22Rv1 (cell line): Measurements from ENCODE around the gene RNU6-9.

ENCODE experiments used
- H3K27ac ChIP-seq: fragments of 450-650 bp; 2 replicates; pipeline ENCODE4 v1.5.1; 2017
- ZFX ChIP-seq: fragments of 450-650 bp; IDR thresholded peaks from 2 replicates; pipeline ENCODE4 v1.6.1; 2017; ENCODE audit warnings: antibody characterized with exemption, borderline replicate concordance
- TF ChIP-seq, protein P1 (sequence below): fragments of 450-650 bp; IDR thresholded peaks from 2 replicates; pipeline ENCODE4 v1.5.1; 2017; ENCODE audit warnings: mild to moderate bottlenecking

Gene RNU6-9

DNA sequence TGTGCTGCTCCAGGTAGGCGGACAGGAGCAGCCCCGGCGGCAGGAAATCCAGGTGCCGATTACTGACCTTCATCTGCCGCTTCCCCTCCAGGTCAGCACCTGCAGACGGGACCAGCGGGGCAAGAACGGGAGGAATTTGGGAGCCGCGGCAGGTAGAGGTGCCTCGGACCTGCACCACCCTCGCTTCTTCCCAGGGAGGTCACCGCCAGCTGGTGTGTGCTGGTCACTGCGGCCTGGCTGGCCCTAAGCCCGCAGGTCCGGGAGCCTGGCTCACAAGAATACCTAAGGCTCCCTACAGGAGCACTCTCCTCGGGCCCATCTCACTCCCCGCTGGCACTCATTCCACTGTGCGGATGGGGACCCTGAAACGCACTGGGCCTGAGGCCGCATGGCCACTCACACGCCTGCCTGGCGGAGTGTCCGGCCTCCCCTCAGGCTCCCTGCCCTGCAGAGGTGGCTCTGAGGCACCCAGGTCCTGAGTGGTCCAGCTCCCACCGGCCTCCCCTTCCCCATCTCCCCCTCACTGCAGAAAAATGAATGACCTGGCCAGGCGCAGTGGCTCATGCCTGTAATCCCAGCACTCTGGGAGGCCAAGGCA lies 4.3 kb downstream of the RNU6-9 start:
- H3K27ac ChIP-seq = no peak overlapping the region
- TF ChIP-seq, protein P1, sequence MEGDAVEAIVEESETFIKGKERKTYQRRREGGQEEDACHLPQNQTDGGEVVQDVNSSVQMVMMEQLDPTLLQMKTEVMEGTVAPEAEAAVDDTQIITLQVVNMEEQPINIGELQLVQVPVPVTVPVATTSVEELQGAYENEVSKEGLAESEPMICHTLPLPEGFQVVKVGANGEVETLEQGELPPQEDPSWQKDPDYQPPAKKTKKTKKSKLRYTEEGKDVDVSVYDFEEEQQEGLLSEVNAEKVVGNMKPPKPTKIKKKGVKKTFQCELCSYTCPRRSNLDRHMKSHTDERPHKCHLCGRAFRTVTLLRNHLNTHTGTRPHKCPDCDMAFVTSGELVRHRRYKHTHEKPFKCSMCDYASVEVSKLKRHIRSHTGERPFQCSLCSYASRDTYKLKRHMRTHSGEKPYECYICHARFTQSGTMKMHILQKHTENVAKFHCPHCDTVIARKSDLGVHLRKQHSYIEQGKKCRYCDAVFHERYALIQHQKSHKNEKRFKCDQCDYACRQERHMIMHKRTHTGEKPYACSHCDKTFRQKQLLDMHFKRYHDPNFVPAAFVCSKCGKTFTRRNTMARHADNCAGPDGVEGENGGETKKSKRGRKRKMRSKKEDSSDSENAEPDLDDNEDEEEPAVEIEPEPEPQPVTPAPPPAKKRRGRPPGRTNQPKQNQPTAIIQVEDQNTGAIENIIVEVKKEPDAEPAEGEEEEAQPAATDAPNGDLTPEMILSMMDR = peak; percentile 20
- TF ChIP-seq ZFX = no peak

DNA sequence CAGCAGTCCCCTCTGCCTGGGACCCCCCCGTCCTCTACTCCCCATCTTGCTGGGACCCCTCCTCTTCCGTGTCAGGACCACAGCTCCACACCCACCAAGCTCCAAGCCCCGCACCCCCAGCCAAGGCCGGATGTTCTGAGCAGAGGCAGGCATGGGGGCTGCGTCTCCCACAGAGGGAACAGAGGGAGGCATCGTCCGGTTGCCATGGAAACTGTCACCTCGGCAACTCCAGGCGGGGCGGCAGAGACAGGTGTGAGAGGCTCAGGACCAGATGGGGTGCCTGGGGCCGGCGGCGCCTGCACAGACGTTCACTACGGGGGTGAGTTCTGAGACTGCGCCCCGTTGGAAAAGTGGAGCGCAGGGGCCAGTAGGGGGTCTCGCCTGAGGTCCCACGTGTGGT lies 5.4 kb downstream of the RNU6-9 start:
- no peak for TF ChIP-seq ZFX
- TF ChIP-seq, protein P1 = no peak
- no peak overlapping the region for H3K27ac ChIP-seq

DNA sequence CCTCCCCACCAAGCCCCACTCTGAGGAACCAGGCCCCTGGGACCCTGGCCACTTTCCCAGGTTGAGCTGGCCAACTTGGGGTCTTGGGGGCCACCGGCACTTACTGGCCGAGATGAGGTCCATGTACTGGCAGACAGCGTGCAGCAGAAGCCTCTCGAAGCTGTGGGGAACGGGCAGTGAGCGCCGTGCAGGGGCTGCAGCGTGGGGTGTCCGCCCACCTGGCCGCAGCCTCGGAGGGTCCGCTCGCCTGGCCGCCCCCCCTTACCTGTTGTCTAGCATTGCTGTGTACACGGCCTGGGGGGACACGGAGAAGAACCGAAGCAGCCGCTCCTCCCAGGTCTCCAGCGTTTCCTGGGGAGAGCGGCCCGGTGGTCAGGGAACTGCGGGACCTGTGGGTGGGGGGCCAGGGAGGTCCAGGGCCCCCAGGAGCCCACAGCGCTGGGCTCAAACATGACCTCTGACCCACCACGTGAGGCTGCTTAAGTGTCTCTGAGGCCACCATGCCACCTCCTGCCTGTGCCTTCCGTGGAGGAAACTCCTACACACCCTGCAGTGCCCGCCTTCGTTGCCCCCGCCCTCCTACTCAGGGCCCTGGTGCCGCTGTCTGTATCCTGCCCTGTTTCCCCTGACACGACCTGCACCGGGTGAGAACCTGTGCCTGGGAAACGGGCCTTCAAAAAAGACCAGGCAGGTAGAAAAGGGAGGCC lies 6.2 kb downstream of the RNU6-9 start:
- H3K27ac ChIP-seq = peak overlapping the region; percentile 46
- no peak for TF ChIP-seq ZFX
- TF ChIP-seq, protein P1 = no peak

DNA sequence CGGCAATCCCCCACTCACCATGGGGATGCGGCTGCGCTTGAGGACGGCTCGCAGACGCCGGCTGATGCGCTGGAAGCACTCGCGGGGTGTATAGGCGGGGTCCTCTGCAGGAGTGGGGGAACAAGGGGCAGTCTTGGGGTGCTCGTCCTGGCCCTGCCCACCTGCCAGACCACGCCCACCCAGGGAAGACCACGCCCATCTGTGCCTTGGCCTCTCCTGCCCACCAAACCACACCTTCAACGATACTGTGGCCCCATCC lies 6.7 kb downstream of the RNU6-9 start:
- peak overlapping the region; percentile 46 for H3K27ac ChIP-seq
- no peak for TF ChIP-seq ZFX
- TF ChIP-seq, protein P1 = no peak

DNA sequence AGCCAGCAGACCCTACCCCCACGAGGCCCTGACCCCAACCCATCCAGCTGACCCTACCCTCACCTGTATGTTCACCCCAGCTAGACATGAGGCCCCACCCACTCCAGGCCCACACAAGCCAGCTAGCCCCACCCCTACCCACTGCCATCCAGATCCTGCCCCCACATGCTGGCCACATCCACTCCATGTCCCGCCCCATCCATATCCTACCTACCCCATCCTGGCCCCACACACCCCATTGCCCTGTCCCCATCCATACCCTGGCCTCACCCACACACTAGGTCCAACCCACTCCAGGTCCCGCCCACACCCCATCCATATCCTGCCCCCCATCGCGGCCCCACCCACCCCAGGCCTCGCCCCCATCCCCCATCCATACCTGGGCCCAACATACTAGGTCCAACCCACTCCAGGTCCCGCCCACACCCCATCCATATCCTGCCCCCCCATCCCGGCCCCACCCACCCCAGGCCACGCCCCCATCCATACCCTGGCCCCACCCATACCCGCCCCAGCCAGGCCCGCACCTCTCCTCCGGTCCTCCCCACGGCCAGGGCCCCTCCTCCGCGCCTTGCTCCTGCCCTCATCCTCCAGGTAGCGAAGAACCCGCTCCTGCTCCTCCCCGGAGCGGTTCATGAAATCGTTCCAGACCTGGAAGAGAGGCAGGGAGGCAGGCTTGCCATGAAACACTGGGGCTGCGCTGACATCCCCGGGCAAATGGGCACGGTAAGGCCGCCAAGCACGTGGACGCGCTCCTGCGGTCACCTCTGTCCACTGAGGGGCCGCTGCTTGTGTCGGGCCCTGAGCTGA lies 7.2 kb downstream of the RNU6-9 start:
- TF ChIP-seq ZFX = no peak
- TF ChIP-seq, protein P1 = no peak
- peak overlapping the region; percentile 64 for H3K27ac ChIP-seq

DNA sequence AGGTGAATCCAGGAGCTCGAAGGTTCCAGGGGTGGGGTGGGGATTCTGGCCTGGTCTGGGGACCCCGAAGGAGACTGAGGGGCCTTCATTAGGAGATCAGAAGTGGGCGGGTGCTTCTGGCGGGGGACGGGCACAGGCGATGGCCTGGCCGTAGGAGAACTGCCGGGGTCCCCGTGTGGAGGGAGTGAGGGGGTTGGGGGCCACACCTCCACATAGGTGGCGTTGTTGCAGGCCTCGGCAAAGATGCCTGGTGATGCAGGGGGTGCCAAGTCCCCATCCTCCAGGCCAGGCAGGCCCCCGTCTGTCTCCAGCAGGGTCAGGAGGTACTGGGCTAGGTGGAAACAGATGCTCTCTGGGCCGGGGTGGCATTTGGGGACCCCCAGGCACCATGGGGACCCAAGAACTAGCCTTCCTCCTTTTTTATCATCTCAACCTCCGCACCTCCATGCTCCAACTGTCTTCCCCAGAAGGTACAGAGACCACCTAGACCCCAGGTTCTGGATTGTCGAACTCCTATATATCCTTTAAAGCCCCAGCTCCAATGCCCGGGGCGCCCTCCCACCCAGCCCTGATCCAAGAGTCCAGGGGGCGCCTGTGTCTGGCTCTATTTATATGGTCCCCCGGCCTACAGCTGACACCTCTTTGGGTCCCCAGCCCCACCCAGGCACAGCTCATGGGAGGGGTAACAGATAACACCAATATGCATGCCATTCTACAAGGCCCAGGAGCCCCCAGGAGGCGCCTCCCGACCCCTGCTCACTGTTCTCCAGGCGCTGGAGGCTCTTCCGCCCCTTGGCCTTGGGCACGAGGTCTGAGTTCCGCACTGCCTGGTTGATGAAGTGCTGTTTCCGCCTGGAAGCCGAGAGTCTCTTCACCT lies 8.2 kb downstream of the RNU6-9 start:
- H3K27ac ChIP-seq = peak overlapping the region; percentile 64

More for the DNA sequence above, 8.2 kb downstream of the RNU6-9 start:
- TF ChIP-seq, protein P1 = no peak
- no peak for TF ChIP-seq ZFX
